ENCODE results near the gene LAMTOR1. TPM values are rescaled to one million over a fixed set of nuclear protein-coding genes. Genes with fewer than 3 reads are reported as not detected.

The LAMTOR1 gene
- total and polyA plus RNA-seq, 2 donors (not counting 3 experiments of a cell fraction or from before 2014, with no cell fraction given): 95.1 to 174 TPM

- POLR2A ChIA-PET: no interaction called here
- H3K27ac ChIP-seq (ENCODE audit: insufficient read depth, low read depth, low read length): no peak overlapping the region
- DNase-seq (ENCODE audit: low read depth, low spot score) (peak; percentile 73), FAIRE-seq (peak; percentile 81)
- H3K27me3 ChIP-seq (ENCODE audit: control insufficient read depth in 2 of 2, insufficient read depth in 2 of 2, low read length in 2 of 2): no peaks in the 10 kb centered on the region
- no peaks in the 10 kb centered on the region for H3K79me2 ChIP-seq (ENCODE audit: control insufficient read depth, insufficient read depth, low read length)
- no peak overlapping the region for H2AFZ ChIP-seq (ENCODE audit: low read depth, low read length)
- intact Hi-C loops (cut with micrococcal nuclease) (loop anchor here (1.0 kb wide), 2 partner anchors 11 to 66 kb away; partner anchors contain the start of genes LRRC51 and NUMA1), dilution Hi-C loops (cut with MboI; ENCODE audit: extremely low pct_ligation_motif_present, low sequenced_read_pairs) (no loop called here)
- BruUV-seq (replicated peaks): no TSS peak
- CTCF ChIA-PET: interaction anchor here (0.5 to 7.8 kb wide), 30 partner anchors 9 to 340 kb away, joined by 3 to 402 read pairs (median 5); partner anchors contain the start of genes ANAPC15, IL18BP, INPPL1 and LRRC51
- no peaks in the 10 kb centered on the region for H3K9me1 ChIP-seq (replicated peaks; ENCODE audit: control insufficient read depth, extremely low read depth, insufficient read depth, low read length)
- peaks cover 3% of the 10 kb centered on the region for H3K4me1 ChIP-seq (ENCODE audit: control insufficient read depth, extremely low read depth, insufficient read depth, low read length)
- H3K9ac ChIP-seq (replicated peaks; ENCODE audit: extremely low read depth, insufficient read depth, low read length): no peak overlapping the region
- TF ChIP-seq EZH2 (IDR thresholded peaks at IDR 0.05; ENCODE audit: borderline replicate concordance, low read depth, low read length, severe bottlenecking): no peak
- TF ChIP-seq POLR2A (IDR thresholded peaks at IDR 0.05; ENCODE audit: low read depth, low read length): no peak
- peak; percentile 84 to 87 for TF ChIP-seq CTCF (IDR thresholded peaks at IDR 0.05; ENCODE audit: extremely low read depth in 1 of 2, insufficient read depth in 1 of 2, low read depth in 1 of 2, low read length in 2 of 2)
- no peak for TF ChIP-seq MAX (IDR thresholded peaks at IDR 0.05; ENCODE audit: insufficient read depth, insufficient read length)
- TF ChIP-seq POLR2AphosphoS5 (IDR thresholded peaks at IDR 0.05; ENCODE audit: insufficient read depth, low read depth, low read length): peak; percentile 14
- TF ChIP-seq JUN (IDR thresholded peaks at IDR 0.05; ENCODE audit: borderline replicate concordance, insufficient read depth, insufficient read length, low read depth): no peak
- TF ChIP-seq FOS (IDR thresholded peaks at IDR 0.05; ENCODE audit: borderline replicate concordance, insufficient read depth, low read length): no peak
- no peak for TF ChIP-seq GATA2 (IDR thresholded peaks at IDR 0.05; ENCODE audit: insufficient read depth, insufficient read length, low read depth, low read length)
- TF ChIP-seq MYC (IDR thresholded peaks at IDR 0.05; ENCODE audit: low read depth, low read length): no peak
- H3K4me3 ChIP-seq (replicated peaks in 1 of 3; ENCODE audit: insufficient read depth in 1 of 3, low read depth in 1 of 3, low read length in 3 of 3): no peak overlapping the region
- no peaks in the 10 kb centered on the region for H3K9me3 ChIP-seq (replicated peaks; ENCODE audit: control insufficient read depth, insufficient read depth, low read length)
- H4K20me1 ChIP-seq (replicated peaks; ENCODE audit: control insufficient read depth, extremely low read depth, insufficient read depth, low read length): no peaks in the 10 kb centered on the region
- H3K36me3 ChIP-seq (ENCODE audit: control insufficient read depth in 2 of 2, extremely low read depth in 1 of 2, insufficient read depth in 2 of 2, low read length in 2 of 2): peaks cover 0 to 4% of the 10 kb centered on the region in 2 experiments
- no peak overlapping the region for H3K4me2 ChIP-seq (ENCODE audit: insufficient read depth, low read length)
Measured at GRCh38 chr11:72091292-72091691, 11.8 kb downstream of the LAMTOR1 start.
